Endothelial cell of umbilical vein (primary cell): ENCODE data around the gene MEX3D. TPM values are rescaled to one million over a fixed set of nuclear protein-coding genes. Genes with fewer than 3 reads are reported as not detected.

Source experiments
- BruUV-seq: library from RNA; stranded (reverse); fragments of 400-500 nt; replicated peaks from 2 replicates; lab custom pipeline; 2021; lab: Mats Ljungman, UMichigan
- CTCF ChIA-PET: fragments of 300-600, 350-600 bp; sonication (Branson Sonifier 250); formaldehyde crosslinking; loops from one replicate; lab custom pipeline; 2021; ENCODE audit warnings: antibody characterized with exemption, inconsistent platforms; lab: Charles Lee
- POLR2A ChIA-PET: fragments of 300-600, 350-600 bp; sonication (Branson Sonifier 250); formaldehyde crosslinking; loops from one replicate; lab custom pipeline; 2021; ENCODE audit warnings: antibody characterized with exemption, inconsistent platforms; lab: Charles Lee
- DNase-seq: peaks from one replicate; pipeline ENCODE4 v3.0.0-alpha.2; 2011; ENCODE audit warnings: low read depth, low spot score
- FAIRE-seq: peaks from 2 replicates; lab custom pipeline; 2011; peaks lifted over from hg19 to GRCh38; lab: Jason Lieb, UNC
- H2AFZ ChIP-seq: 2 replicates; pipeline ENCODE4 v1.6.0; 2012; ENCODE audit warnings: low read depth, low read length, control low read depth, inconsistent platforms
- H3K27ac ChIP-seq: 2 replicates; pipeline ENCODE4 v1.5.1; 2011; ENCODE audit warnings: low read depth, mild to moderate bottlenecking, control low read depth, low read length, moderate library complexity; ENCODE audit not compliant: insufficient read depth
- H3K27me3 ChIP-seq, 2 experiments: 2 replicates each; pipeline versions ENCODE4 v1.6.0 to v1.6.1; 2011; ENCODE audit warnings: low read length in 2 of 2, mixed read lengths in 1 of 2; ENCODE audit not compliant: control insufficient read depth in 2 of 2, insufficient read depth in 2 of 2
- H3K36me3 ChIP-seq, 2 experiments: 2 replicates in 1 of 2; 3 replicates in 1 of 2; pipeline ENCODE4 v1.5.1; 2011; ENCODE audit warnings: low read length in 2 of 2, mild to moderate bottlenecking in 1 of 2, moderate library complexity in 1 of 2; ENCODE audit not compliant: control insufficient read depth in 2 of 2, insufficient read depth in 2 of 2; ENCODE audit errors: extremely low read depth in 1 of 2
- H3K4me1 ChIP-seq: 3 replicates; pipeline ENCODE4 v1.5.1; 2011; ENCODE audit warnings: mild to moderate bottlenecking, low read length; ENCODE audit not compliant: control insufficient read depth, insufficient read depth; ENCODE audit errors: extremely low read depth
- H3K4me2 ChIP-seq: 2 replicates; pipeline ENCODE4 v1.6.1; 2011; ENCODE audit warnings: low read length, control low read depth, mixed read lengths; ENCODE audit not compliant: insufficient read depth
- H3K4me3 ChIP-seq, 3 experiments: fragments of 200-600 bp in 1 of 3; sonication (generic), shearing (Covaris generic) in 1 of 3; replicated peaks in 1 of 3; 2 replicates each; pipeline ENCODE4 v1.5.1; 2011 to 2016; ENCODE audit warnings: control low read depth in 3 of 3, low read length in 3 of 3, mild to moderate bottlenecking in 2 of 3, inconsistent platforms in 1 of 3, low read depth in 1 of 3, moderate library complexity in 1 of 3; ENCODE audit not compliant: insufficient read depth in 1 of 3
- H3K79me2 ChIP-seq: 2 replicates; pipeline ENCODE4 v1.6.0; 2012; ENCODE audit warnings: low read length, inconsistent platforms; ENCODE audit not compliant: control insufficient read depth, insufficient read depth
- H3K9ac ChIP-seq: replicated peaks from 2 replicates; pipeline ENCODE3; 2011; ENCODE audit warnings: low read length, control low read depth; ENCODE audit not compliant: insufficient read depth; ENCODE audit errors: extremely low read depth
- H3K9me1 ChIP-seq: replicated peaks from 3 replicates; pipeline ENCODE4 v1.6.0; 2011; ENCODE audit warnings: mild to moderate bottlenecking, low read length; ENCODE audit not compliant: control insufficient read depth, insufficient read depth; ENCODE audit errors: extremely low read depth
- H3K9me3 ChIP-seq: replicated peaks from 2 replicates; pipeline ENCODE4 v1.5.1; 2012; ENCODE audit warnings: low read length, inconsistent platforms; ENCODE audit not compliant: control insufficient read depth, insufficient read depth
- H4K20me1 ChIP-seq: replicated peaks from 2 replicates; pipeline ENCODE3; 2011; ENCODE audit warnings: mild to moderate bottlenecking, low read length; ENCODE audit not compliant: control insufficient read depth, insufficient read depth; ENCODE audit errors: extremely low read depth
- EZH2 ChIP-seq: IDR thresholded peaks from 2 replicates; pipeline ENCODE4 v1.6.1; 2012; ENCODE audit warnings: borderline replicate concordance, low read depth, mild to moderate bottlenecking, moderate library complexity, low read length, inconsistent platforms; ENCODE audit not compliant: severe bottlenecking
- GATA2 ChIP-seq: IDR thresholded peaks from 2 replicates; pipeline ENCODE4 v1.7.0; 2011; ENCODE audit warnings: low read depth, mild to moderate bottlenecking, moderate library complexity, mixed read lengths, low read length; ENCODE audit not compliant: insufficient read length, insufficient read depth
- JUN ChIP-seq: IDR thresholded peaks from 2 replicates; pipeline ENCODE4 v1.6.1; 2011; ENCODE audit warnings: borderline replicate concordance, low read depth; ENCODE audit not compliant: insufficient read length, insufficient read depth
- MYC ChIP-seq: IDR thresholded peaks from one replicate; pipeline ENCODE4 v1.6.1; 2011; ENCODE audit warnings: mild to moderate bottlenecking, low read depth, low read length
- POLR2A ChIP-seq: IDR thresholded peaks from 2 replicates; pipeline ENCODE4 v1.6.1; 2012; ENCODE audit warnings: low read depth, mild to moderate bottlenecking, control low read depth, low read length
- POLR2AphosphoS5 ChIP-seq: IDR thresholded peaks from 2 replicates; pipeline ENCODE4 v1.6.1; 2012; ENCODE audit warnings: low read depth, mild to moderate bottlenecking, control low read depth, low read length, moderate library complexity; ENCODE audit not compliant: insufficient read depth
- dilution Hi-C: fragments of 300-500 bp; cut with MboI; formaldehyde crosslinking; loops from one replicate; pipeline ENCODE4 v1.15.0; 2019; ENCODE audit warnings: low sequenced_read_pairs; ENCODE audit not compliant: extremely low pct_ligation_motif_present
- intact Hi-C: fragments of 100-400 bp; cut with micrococcal nuclease; formaldehyde crosslinking; loops from one replicate; pipeline ENCODE4 v1.10.0; 2022
- polyA plus RNA-seq, 4 experiments: library from polyadenylated mRNA; depleted of rRNA in 3 of 4; stranded (reverse) in 3 of 4; unstranded in 1 of 4; fragments of >200 nt; gene quantifications; 2 replicates each; pipeline versions ENCODE4 v1.2.1 to v1.2.3, GENCODE V29; 2011 to 2012; ENCODE audit warnings: missing spikeins in 1 of 4
- total RNA-seq: library from RNA; stranded (reverse); gene quantifications from 2 replicates; pipeline ENCODE4 v1.2.3, GENCODE V29; 2021
- TF ChIP-seq, protein P1 (sequence below): IDR thresholded peaks from 2 replicates; pipeline ENCODE4 v1.6.1; 2011; ENCODE audit not compliant: insufficient read depth, insufficient read length

The MEX3D gene
- total and polyA plus RNA-seq, 2 donors (not counting 3 experiments of a cell fraction or from before 2014, with no cell fraction given), result 30.0 to 96.7 TPM

DNA sequence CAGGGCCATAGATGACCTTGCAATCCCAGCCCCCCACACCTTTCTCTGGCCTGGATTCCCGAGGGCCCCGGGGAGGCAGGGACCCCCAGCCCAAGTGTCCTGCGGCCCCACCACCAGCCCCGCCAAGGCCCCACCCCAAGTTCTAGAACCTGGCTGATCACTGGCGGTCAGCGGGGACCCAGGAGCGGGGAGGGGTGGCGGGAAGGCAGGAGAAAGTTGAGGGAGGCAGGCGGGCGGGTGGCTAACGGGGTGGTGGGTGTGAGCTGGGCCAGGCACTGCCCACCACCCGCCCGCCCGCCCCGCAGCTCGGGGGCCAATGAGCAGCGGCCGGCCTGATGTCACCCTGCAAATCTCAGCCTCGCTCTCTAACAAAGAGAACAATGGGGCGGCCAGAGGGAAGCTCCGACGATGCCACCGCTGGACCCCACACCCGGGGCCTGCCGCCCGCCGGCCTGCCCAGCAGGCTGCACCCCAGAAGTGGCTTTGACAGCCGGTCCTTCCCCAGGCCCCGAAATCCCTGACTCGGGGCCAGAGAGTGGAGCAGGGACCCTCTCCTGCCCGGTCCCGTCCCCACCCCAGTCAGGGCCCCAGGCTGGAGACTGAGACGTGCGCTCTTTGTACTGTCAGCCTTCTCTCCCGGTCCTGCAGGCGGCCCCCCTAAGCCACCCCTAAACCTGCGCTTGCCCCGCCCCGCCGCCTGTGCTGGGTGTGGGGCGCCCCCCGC lies 1.6 kb downstream of the MEX3D start:
- no peak overlapping the region for H2AFZ ChIP-seq
- H3K9ac ChIP-seq, result peak overlapping the region; percentile 100
- peaks cover 5% of the 10 kb centered on the region for H4K20me1 ChIP-seq
- peaks cover 0 to 6% of the 10 kb centered on the region in 2 experiments for H3K27me3 ChIP-seq
- BruUV-seq, result TSS peak; percentile 87
- peak; percentile 81 for DNase-seq
- peak overlapping the region; percentile 81 to 99 (median 95) for H3K4me3 ChIP-seq
- TF ChIP-seq JUN, result no peak
- TF ChIP-seq GATA2, result no peak
- TF ChIP-seq POLR2AphosphoS5, result peak; percentile 85
- TF ChIP-seq, protein P1, sequence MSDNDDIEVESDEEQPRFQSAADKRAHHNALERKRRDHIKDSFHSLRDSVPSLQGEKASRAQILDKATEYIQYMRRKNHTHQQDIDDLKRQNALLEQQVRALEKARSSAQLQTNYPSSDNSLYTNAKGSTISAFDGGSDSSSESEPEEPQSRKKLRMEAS, result no peak
- peak; percentile 96 for TF ChIP-seq POLR2A
- no peak for TF ChIP-seq EZH2
- no peak for TF ChIP-seq MYC
- FAIRE-seq, result peak; percentile 72
- dilution Hi-C loops (no loop called here), intact Hi-C loops (loop anchor here (2.0 kb wide), 2 partner anchors 26 to 86 kb away; partner anchors contain the start of genes MBD3 and TCF3)
- H3K36me3 ChIP-seq, result peaks cover 3 to 4% of the 10 kb centered on the region in 2 experiments
- H3K9me1 ChIP-seq, result no peaks in the 10 kb centered on the region
- POLR2A ChIA-PET, result interaction anchor here (1.0 to 1.4 kb wide), 3 partner anchors 15 to 27 kb away, joined by 3 to 6 read pairs (median 4); no protein-coding TSS in a partner anchor
- H3K79me2 ChIP-seq, result peaks cover 55% of the 10 kb centered on the region
- CTCF ChIA-PET, result interaction anchor here (0.9 to 5.6 kb wide), 3 partner anchors 20 to 259 kb away, joined by 3 to 40 read pairs (median 4); no protein-coding TSS in a partner anchor
- peak overlapping the region; percentile 96 for H3K27ac ChIP-seq
- H3K9me3 ChIP-seq, result no peaks in the 10 kb centered on the region
- H3K4me1 ChIP-seq, result peaks cover 8% of the 10 kb centered on the region
- peak overlapping the region; percentile 83 for H3K4me2 ChIP-seq
